ENCODE data around the gene MAPK1IP1L.
"Not testable (repeated sequence)": the region's sequence is repeated elsewhere in the genome, so short reads cannot be mapped to it uniquely, and the experiment has no call there.

Gene MAPK1IP1L

GRCh38 chr14:55051423-55052268 is at the start of gene MAPK1IP1L:
MAPK1IP1L (plus strand) TSS chr14:55051647; CDS start chr14:55061684, 10,037 bp downstream.
- peak; percentile 96 for DNase-seq (ENCODE audit: low read depth)
- peak within 1 kb of the TSS; percentile 99 for H3K4me3 ChIP-seq (replicated peaks; ENCODE audit: low read depth, low read length)
- TF ChIP-seq CTCF (IDR thresholded peaks at IDR 0.05; ENCODE audit: low read length, missing control alignments), result peak; percentile 51

DNA sequence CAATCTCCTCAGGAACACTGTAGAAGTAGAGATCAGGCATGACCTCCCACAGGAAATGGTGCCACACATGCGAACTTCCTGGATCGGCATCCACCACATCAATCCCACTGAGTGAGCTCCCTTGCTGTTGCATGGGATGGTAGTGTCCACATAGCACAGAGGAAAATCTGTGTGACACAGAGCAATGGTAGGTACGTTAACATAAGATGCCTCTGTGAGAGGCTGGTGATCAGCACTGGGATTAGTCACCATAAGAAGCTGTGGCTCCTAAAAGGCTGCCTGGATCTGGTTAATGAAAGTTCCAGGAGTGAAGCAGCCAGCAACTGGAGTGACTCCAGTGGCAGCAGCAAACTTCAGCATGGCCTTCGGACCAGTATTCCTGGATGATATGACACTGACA is 46.4 kb upstream of the MAPK1IP1L start:
- TF ChIP-seq CTCF (IDR thresholded peaks at IDR 0.05; ENCODE audit: low read length, missing control alignments), result no peak
- no peak for DNase-seq (ENCODE audit: low read depth)

DNA sequence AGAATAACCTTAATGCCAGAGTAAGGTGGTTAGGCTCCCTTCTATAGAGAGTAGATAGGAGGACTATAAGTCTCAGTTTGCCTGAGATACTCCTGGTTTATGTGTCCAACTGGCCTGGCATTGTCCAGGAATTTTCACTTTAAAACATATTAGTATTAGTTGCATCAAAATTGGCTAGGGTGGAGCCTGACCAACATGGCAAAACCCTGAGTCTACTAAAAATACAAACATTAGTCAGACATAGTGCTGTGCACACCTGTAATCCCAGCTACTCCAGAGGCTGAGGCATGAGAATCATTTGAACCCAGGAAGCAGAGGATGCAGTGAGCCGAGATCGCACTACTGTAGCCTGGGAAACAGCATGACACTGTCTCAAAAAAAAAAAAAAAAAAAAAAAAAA is 36.4 kb upstream of the MAPK1IP1L start:
- no peak for TF ChIP-seq CTCF (IDR thresholded peaks at IDR 0.05; ENCODE audit: low read length, missing control alignments)
- DNase-seq (ENCODE audit: low read depth), result no peak
- H3K4me3 ChIP-seq (replicated peaks; ENCODE audit: low read depth, low read length), result no peak overlapping the region

More for the DNA sequence above, 46.4 kb upstream of the MAPK1IP1L start:
- no peak overlapping the region for H3K4me3 ChIP-seq (replicated peaks; ENCODE audit: low read depth, low read length)

- no peak for TF ChIP-seq CTCF (IDR thresholded peaks at IDR 0.05; ENCODE audit: low read length, missing control alignments)
- peak; percentile 29 for DNase-seq (ENCODE audit: low read depth)
- H3K4me3 ChIP-seq (replicated peaks; ENCODE audit: low read depth, low read length), result no peak overlapping the region
Observed at GRCh38 chr14:55019968-55020554, 31.4 kb upstream of the MAPK1IP1L start.

- H3K4me3 ChIP-seq (replicated peaks; ENCODE audit: low read depth, low read length); DNase-seq (ENCODE audit: low read depth): not testable (repeated sequence)
Observed at GRCh38 chr14:55024365-55024764, 27.1 kb upstream of the MAPK1IP1L start.

DNA sequence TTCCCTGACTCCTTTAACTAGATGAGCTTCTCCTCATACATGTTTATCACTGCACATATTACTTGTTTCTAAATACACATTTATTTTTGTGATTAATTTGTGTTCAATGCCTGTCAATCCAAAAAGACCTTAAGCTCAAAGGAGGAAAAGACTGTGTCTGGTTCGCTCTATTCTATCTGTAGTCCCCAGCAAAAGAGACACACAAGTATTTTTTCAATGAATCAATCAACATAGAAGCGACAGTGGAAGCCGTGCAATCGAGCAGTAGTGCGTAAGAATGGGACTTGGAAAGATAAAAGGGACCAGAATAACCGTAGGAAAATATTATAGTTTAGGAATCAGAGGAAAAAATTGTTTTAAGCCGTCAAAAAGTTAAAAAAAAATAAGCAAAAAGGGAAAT is 25.5 kb upstream of the MAPK1IP1L start:
- H3K4me3 ChIP-seq (replicated peaks; ENCODE audit: low read depth, low read length), result peak overlapping the region; percentile 89
- no peak for DNase-seq (ENCODE audit: low read depth)
- TF ChIP-seq CTCF (IDR thresholded peaks at IDR 0.05; ENCODE audit: low read length, missing control alignments), result no peak

DNA sequence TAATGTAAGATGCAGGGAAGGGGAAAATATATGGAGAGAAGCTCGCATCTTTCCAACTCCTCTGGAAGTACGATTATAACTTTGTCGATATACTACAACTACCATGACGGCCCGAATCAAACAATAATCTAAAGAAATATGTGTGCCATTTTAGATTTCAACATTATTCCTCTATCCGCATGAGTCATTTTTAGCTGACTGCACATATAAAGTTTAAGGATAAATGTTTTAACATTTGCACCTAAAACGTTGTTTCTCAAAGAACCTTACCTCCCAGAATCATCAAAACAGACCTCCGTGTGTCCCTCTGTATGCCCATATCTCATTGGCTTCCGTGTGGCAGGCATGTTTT is 25.0 kb upstream of the MAPK1IP1L start:
- peak overlapping the region; percentile 89 for H3K4me3 ChIP-seq (replicated peaks; ENCODE audit: low read depth, low read length)
- no peak for TF ChIP-seq CTCF (IDR thresholded peaks at IDR 0.05; ENCODE audit: low read length, missing control alignments)
- no peak for DNase-seq (ENCODE audit: low read depth)
